GM21367 (cell line): Measurements from ENCODE around the gene APCDD1L.

ENCODE experiments used
- ATAC-seq: cut with Tn5 transposase; IDR thresholded peaks from one replicate; pipeline ENCODE4 v1.9.1; 2021; ENCODE audit not compliant: unreplicated experiment

Gene APCDD1L

GRCh38 chr20:58515233-58516212 lies at the start of gene APCDD1L:
TSS of gene APCDD1L (minus strand) at chr20:58515399. CDS start at chr20:58514707, 692 bp downstream.
- no peak for ATAC-seq

DNA sequence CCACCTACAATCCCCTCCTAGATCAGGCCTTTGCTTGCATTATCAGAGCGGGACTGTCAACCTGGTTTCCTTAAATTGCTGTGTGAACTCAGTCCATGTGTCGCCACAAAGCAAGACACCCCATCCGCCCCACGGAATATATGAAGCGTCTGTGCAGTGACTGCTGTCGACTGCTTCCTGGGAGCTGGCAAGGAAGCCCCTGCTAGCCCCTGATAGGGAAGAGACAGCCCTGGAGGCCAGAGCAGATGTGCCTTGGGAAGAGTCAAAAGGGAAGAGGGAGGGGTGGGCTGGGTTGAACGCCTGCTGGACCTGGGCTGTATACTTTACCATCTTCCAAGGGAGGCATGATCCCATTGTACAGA lies 44.1 kb upstream of the APCDD1L start:
- no peak for ATAC-seq

DNA sequence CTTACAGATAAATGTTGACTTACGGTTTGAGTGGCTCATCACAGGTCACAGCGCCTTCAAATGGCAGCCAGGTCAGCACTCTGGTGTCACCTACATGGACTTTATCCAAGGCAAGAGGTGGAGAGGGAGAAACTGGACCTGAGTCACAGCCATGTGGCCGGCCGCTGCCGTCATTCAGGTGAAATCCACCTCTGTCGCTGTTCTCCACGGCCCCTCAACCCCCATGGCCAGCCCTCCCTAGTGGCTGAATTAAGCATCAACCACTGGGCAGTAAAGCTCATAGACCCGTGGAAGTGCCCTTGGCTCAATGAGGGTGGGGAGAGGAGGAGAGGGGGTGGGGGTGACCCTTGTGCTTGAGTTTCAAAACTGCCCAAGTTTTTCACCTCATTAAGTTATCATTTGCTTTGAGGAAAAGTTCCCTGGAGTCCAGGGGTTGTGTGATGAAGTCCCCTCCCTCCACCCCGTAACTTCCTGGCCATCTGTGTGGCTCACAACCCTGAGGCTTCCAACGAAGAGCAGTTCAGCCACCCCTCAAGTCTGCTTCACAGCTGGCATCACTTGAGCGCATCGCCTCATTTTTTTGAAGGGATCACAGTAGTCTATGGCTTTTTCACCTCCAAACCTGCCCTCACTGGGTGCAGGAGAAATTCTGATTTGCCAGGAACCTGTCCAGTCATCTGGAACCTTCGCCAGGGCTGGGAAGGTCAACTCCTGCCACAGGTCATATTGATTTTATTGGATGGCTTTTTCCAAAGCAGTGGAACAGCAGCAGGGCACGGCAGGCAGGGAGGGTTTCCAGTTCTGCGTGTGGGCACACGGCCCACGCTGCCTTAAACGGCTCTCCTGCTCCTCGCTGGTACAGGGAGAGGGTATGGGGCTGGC lies 43.5 kb upstream of the APCDD1L start:
- no peak for ATAC-seq

GRCh38 chr20:58557733-58558342 lies 42.6 kb upstream of the APCDD1L start:
- ATAC-seq, result no peak

GRCh38 chr20:58556961-58557360 lies 41.8 kb upstream of the APCDD1L start:
- no peak for ATAC-seq

GRCh38 chr20:58555078-58555765 lies 40.0 kb upstream of the APCDD1L start:
- ATAC-seq, result no peak

DNA sequence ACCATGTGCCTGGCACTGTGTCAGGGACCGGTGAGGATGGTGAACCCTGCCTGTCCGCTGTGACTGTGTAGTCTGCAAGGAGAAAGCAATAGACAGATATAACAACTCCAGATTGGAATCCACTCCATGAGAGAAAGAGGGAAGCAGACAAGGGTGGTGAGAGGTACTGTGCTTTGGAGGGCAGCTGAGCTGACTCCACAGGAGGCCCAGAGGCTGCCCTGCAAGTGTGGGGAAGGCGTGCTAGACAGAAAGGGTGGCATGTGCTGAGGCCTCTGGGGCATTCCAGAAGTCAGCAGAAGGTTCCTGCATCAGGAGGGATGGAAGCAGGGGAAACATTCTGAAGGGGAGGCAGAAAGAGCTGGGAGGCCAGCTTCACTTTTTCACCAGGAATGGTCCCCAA lies 39.3 kb upstream of the APCDD1L start:
- ATAC-seq, result no peak

- ATAC-seq, result no peak
These were observed 38.6 kb upstream of the APCDD1L start for GRCh38 chr20:58553841-58554240.

DNA sequence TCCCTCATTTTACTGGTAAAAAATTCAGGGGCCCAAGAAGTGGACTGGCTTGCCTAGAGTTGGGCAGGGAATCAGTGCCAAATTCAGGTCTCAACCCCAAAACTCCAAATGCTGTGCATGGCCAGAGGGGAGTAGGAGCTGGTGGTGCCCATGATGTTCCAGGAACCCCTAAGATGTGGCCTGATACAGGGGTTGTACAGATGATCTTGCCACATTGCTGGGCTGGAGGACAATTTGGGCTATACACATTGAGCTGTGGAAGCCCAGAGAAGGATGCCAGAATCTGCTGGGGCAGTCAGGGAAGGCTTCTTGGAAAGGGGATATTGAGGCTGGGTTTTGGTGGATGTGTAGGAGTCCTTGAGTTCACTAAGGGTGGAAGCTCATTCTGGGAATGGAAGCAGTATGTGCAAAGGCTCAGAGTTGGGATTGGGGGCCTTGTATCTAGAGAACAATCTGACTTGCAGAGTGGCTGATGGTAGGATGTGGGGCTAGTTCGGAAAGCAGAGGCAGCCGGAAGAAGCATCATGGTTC lies 38.0 kb upstream of the APCDD1L start:
- ATAC-seq, result no peak

DNA sequence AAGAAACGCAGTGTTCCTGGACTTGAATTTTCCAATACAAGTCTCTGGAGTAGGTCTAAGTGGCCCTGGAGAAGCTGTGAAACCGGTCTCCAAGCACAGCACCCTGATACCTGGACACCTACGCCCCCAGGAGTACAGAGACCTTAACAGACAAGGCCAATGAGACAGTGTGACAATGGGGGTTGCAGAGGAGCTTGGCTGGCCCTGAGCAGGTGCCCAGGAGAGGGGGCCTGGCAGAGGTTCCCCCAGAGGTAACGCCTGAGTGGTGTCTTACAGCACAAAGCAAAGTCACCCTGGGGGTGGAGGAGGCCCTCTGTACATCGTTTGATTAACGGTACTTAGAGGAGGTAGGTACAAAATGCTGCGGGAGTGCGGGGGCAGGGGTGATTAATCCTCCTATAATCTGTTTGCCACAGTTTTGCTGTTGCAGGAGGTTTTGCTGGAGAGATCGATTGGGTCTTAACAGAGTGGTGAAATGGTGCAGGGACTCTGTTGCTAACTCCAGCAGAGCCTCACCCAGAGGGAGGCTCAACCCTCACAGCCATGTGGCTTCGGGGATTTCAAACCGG lies 37.3 kb upstream of the APCDD1L start:
- no peak for ATAC-seq

- no peak for ATAC-seq
These were observed 36.4 kb upstream of the APCDD1L start for GRCh38 chr20:58551631-58552030.

DNA sequence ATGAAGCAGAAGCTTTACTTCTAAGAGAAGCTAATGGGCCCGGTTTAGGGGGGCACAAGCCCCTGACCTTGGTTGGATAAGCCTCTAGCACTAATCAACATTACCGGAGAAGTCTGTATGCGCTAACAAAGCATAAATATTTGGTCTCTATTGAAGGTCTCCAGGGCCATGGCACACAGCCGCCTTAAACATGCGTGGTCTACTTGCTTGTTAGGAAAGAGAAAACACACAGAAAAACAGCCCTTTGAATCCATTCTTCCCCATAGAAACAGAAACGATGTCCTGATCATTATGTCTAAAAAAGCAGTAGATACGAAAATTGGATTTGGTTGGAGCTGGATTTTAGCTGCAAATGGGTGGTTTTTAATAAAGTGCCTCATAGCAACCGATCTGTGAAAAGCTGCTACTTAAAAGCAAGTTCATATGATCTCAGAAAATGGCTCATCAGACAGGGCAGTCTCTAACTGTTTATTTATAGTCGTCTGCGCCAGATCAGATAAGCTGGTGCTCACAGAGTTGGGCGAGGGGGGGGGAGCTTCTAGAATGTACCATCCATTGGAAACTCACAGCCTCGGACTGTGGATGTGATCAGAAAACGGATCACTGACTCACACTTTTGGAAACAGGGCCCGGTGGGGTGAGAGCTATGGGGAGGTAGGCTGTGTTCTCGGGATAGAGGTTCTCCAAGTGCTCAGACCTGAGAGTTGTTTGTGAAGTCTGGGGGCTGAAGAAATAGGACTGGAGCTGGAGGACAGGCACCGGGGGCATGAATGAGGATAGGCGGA lies 35.3 kb upstream of the APCDD1L start:
- ATAC-seq, result no peak

DNA sequence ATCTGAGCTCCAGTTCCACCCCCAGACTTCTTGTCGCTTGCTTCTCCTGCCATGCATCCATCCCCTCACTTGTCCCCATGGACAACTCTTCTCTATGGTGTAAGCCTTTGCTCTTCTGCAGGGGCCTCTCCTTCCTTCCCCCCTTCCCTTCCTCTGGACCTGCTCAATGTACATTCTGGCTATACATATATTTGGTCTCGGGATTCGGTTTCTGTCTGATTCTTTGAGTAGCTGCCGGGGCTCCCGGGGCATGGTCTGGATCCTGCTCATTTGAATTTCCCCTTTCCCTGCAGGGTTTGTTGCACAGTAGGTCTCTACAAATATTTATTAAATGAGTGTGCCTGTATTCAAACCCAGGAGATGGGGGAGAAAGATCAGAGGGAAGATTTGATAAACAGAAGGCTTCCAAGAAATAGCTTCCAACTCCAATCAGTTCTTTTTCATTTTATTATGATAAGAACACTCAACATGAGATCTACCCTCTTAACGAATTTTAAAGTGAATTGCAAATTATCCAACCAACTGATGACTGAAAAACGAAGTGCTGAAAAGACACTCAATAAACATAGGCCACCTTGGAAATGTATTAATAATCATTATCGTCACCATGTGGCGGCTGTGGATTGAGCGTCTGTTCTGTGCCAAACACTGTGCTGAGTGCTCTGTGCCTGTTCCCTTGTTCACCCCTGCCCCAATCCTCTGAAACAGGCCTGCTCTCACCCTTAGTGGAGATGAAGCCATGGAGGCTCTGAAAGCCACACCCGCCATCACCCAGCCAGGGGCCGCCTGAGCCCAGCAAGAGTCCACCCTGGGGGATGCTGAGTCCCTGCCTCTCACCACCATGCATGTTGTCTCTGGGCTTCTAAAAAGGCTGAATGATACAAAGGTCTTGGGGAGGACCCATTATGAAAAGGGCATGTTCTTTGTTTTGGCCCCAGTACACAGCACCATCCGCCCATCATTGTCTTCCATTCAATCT lies 34.3 kb upstream of the APCDD1L start:
- no peak for ATAC-seq

- ATAC-seq, result no peak
These were observed 32.6 kb upstream of the APCDD1L start for GRCh38 chr20:58547623-58548475.

DNA sequence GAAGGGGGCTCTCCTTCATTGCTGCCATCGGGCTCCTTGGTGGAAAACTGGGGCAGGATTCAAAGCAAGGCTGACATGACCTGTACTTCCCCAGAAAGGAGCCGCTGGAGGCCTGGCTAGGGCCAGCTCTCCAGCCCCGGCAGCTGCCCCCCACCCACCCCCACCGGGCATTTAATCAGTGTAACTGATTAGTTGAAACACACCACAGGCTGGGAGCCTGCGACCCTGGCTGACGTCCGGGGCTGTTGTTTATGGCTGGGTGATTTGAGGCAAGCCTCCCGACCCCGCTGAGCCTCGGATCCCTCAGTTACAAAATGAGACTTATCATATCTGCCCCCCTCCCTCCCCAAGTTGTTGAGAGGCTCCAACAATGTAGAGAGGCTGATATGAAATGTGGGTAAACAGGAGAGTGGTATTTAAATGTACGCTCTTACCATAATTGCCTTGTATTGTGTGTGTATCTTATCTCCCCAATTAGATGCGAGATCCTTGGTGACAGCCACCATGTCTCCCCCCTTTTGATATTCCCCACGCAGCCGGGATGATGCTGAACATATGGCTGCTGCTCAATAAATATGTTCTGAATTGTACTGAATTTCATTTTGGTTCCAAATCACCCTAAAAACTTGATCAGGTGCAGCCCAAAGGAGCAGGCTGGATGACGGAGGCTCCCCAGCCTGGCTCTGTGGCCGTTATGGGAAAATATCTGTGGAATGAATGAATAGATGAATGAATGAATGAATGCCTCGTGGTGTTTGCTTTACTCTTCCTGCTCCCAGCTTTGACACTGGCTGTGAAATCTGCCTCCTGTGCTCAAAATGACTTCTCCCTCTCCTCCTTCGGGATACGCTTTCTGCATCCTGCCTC lies 31.8 kb upstream of the APCDD1L start:
- ATAC-seq, result no peak

DNA sequence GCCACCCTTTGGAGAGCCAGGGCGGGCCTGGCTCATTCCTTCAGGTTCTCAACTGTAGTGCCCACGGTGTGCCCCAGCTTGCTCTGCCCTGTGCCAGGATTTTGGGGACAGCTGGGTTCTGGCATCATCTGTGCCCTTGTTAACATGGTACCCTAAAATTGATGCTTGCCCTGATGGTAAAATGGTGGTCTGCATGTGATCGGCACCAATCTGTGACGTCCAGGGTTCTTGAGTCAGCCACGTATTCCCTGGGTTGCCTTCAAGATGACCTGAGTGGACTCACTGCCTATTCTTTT lies 31.2 kb upstream of the APCDD1L start:
- ATAC-seq, result no peak
